GM12891 (cell line): ENCODE data around the gene SAMHD1.
"Not testable (repeated sequence)": the region's sequence is repeated elsewhere in the genome, so short reads cannot be mapped to it uniquely, and the experiment has no call there.

ENCODE experiments used
- POLR2A ChIP-seq: IDR thresholded peaks from 2 replicates; pipeline ENCODE4 v1.6.1; 2011; ENCODE audit warnings: low read depth, low read length, control low read depth
- POLR2AphosphoS5 ChIP-seq: IDR thresholded peaks from 2 replicates; pipeline ENCODE4 v1.6.1; 2011; ENCODE audit warnings: low read depth, low read length, control low read depth
- POU2F2 ChIP-seq: IDR thresholded peaks from 2 replicates; pipeline ENCODE4 v1.6.1; 2011; ENCODE audit warnings: low read depth, mild to moderate bottlenecking, control low read depth, low read length, moderate library complexity
- SPI1 ChIP-seq: IDR thresholded peaks from 2 replicates; pipeline ENCODE4 v1.6.1; 2011; ENCODE audit warnings: low read depth, low read length, control low read depth
- TAF1 ChIP-seq: IDR thresholded peaks from 2 replicates; pipeline ENCODE4 v1.6.1; 2011; ENCODE audit warnings: low read depth, low read length, control low read depth

DNA sequence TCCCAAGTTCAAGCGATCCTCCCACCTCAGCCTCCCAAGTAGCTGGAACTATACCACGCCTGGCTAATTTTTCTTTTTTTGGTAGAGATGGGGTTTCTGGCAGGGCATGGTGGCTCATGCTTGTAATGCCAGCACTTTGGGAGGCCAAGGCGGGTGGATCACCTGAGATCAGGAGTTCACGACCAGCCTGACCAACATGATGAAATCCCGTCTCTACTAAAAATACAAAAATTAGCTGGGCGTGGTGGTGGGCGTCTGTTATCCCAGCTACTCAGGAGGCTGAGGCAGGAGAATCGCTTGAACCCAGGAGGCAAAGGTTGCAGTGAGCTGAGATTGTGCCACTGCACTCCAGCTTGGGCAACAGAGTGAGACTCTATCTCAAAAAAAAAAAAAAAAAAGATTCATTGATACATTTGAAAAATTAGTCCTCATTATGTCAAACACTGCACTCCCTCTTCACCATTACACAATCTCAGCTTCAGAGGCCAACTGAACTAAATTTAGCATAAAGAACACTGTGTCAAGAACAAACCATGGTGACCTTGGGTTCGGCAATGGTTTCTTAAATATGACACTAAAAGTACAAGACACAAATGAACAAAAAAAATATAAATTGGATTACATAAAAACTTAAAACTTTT, 14.6 kb downstream of the SAMHD1 start:
- not testable (repeated sequence) for TF ChIP-seq POLR2A, POLR2AphosphoS5, SPI1, TAF1, POU2F2
